ENCODE results near the gene BEND7. TPM values are rescaled to one million over a fixed set of nuclear protein-coding genes. Genes with fewer than 3 reads are reported as not detected.

BEND7 gene
- total and polyA plus RNA-seq, 2 of the 8 experiments (the other 6 are each of a cell fraction or from before 2014, with no cell fraction given): 1.9 to 8.2 TPM

GRCh38 chr10:13414855-13415254 is 114.0 kb downstream of the BEND7 start:
- Histone ChIP-seq H4K91ac (replicated peaks; ENCODE audit: insufficient read length, low read length) (no peak overlapping the region), H3K14ac (ENCODE audit: insufficient read length) (no peak overlapping the region), H3K9ac (replicated peaks in 1 of 4; ENCODE audit: extremely low read depth in 1 of 4, low read depth in 3 of 4, low read length in 3 of 4) (no peak overlapping the region), H3K27ac (ENCODE audit: low read depth, low read length) (no peak overlapping the region), H2BK12ac (ENCODE audit: low read depth, low read length) (no peak overlapping the region), H3K4me1 (replicated peaks in 1 of 4; ENCODE audit: control insufficient read depth in 3 of 4, insufficient read depth in 4 of 4, low read length in 3 of 4) (no peaks in the 10 kb centered on the region), H2AK5ac (ENCODE audit: low read depth, low read length) (no peak overlapping the region), H3K27me3 (replicated peaks in 1 of 4; ENCODE audit: control insufficient read depth in 3 of 4, extremely low read depth in 1 of 4, insufficient read depth in 3 of 4, low read length in 3 of 4) (no peaks in the 10 kb centered on the region; a peak in 1 of 7 replicates), H2AFZ (ENCODE audit: low read length) (no peak overlapping the region), H3K4me3 (ENCODE audit: extremely low read depth in 1 of 4, insufficient read depth in 2 of 4, low read depth in 3 of 4, low read length in 4 of 4) (no peak overlapping the region), H3K9me3 (ENCODE audit: insufficient read depth in 2 of 2, low read depth in 1 of 2, low read length in 1 of 2) (peaks cover 0 to 10% of the 10 kb centered on the region in 2 experiments; a peak in 2 of 4 replicates), H3K36me3 (ENCODE audit: control insufficient read depth in 2 of 4, insufficient read depth in 4 of 4, low read length in 3 of 4) (no peaks in the 10 kb centered on the region), H2BK15ac (ENCODE audit: low read length) (no peak overlapping the region), H3K18ac (ENCODE audit: extremely low read depth, low read length) (no peak overlapping the region), H3K79me1 (ENCODE audit: low read depth, low read length) (no peaks in the 10 kb centered on the region), H4K8ac (ENCODE audit: extremely low read depth, insufficient read depth, low read length) (no peak overlapping the region), H4K5ac (ENCODE audit: insufficient read length, low read depth, low read length) (no peak overlapping the region), H3K4me2 (ENCODE audit: insufficient read depth in 1 of 2, low read depth in 2 of 2, low read length in 2 of 2) (no peak overlapping the region), H3K23me2 (ENCODE audit: low read depth, low read length) (no peaks in the 10 kb centered on the region), H3K23ac (ENCODE audit: insufficient read length) (no peak overlapping the region), H4K20me1 (replicated peaks in 1 of 2; ENCODE audit: control insufficient read depth in 1 of 2, insufficient read depth in 2 of 2, low read length in 2 of 2) (no peaks in the 10 kb centered on the region), H2BK5ac (ENCODE audit: low read depth, low read length) (no peak overlapping the region), H2BK120ac (replicated peaks; ENCODE audit: low read depth, low read length) (no peak overlapping the region), H3K79me2 (ENCODE audit: control insufficient read depth in 1 of 2, insufficient read depth in 2 of 2, low read length in 2 of 2) (no peaks in the 10 kb centered on the region), H3K56ac (replicated peaks; ENCODE audit: insufficient read length, low read depth, low read length) (no peak overlapping the region), H2BK20ac (ENCODE audit: low read length) (no peak overlapping the region), H3K4ac (replicated peaks; ENCODE audit: insufficient read length, low read depth, low read length) (no peak overlapping the region)
- FAIRE-seq (peak; percentile 81), DNase-seq (ENCODE audit: low read depth in 1 of 2, low spot score in 2 of 2) (peak in 1 of 2 experiments; percentile 77)
- ChIA-PET CTCF (ENCODE audit: partially characterized antibody) (interaction anchor here (0.7 to 14.8 kb wide), 27 partner anchors 9 to 225 kb away, joined by 3 to 132 read pairs (median 6); no protein-coding TSS in a partner anchor), POLR2A (ENCODE audit: partially characterized antibody) (interaction anchor here (0.8 to 1.0 kb wide), 2 partner anchors 9 to 15 kb away, joined by 3 read pairs; no protein-coding TSS in a partner anchor)
- WGBS, 2 experiments (ENCODE audit: extremely low coverage in 1 of 2, insufficient coverage in 1 of 2, insufficient read length in 1 of 2, insufficient replicate concordance in 2 of 2, low coverage in 1 of 2, low lambda C conversion rate in 2 of 2, missing lambda C conversion rate in 1 of 2): 55% methylated on average over 2 of the region's 2 CpGs; no CpG with 5 or more reads in 1 of the 2 experiments
- peak; percentile 68 to 79 (median 75) for TF ChIP-seq CTCF (IDR thresholded peaks at IDR 0.05; ENCODE audit: control extremely low read depth in 1 of 3, insufficient read depth in 1 of 3, low read depth in 1 of 3, low read length in 3 of 3)
- peak; percentile 56 to 74 for TF ChIP-seq RAD21 (IDR thresholded peaks at IDR 0.05 in 1 of 2, conservative IDR thresholded peaks at IDR 0.05 in 1 of 2; ENCODE audit: low read depth in 2 of 2, low read length in 2 of 2)
- TF ChIP-seq FOSL1 (IDR thresholded peaks at IDR 0.05; ENCODE audit: insufficient read depth, low read depth, low read length): no peak
- no peak for TF ChIP-seq TBP (IDR thresholded peaks at IDR 0.05; ENCODE audit: low read depth, low read length)
- TF ChIP-seq HDAC6 (IDR thresholded peaks at IDR 0.05; ENCODE audit: low read depth, low read length): no peak
- TF ChIP-seq SIN3A (conservative IDR thresholded peaks at IDR 0.05 in 1 of 2, IDR thresholded peaks at IDR 0.05 in 1 of 2; ENCODE audit: low read depth in 1 of 2, low read length in 2 of 2): no peak
